ES-I3 (cell line): Measurements from ENCODE around the gene IPMK.

Experiments
- H3K36me3 ChIP-seq: 2 replicates; pipeline ENCODE4 v1.6.1; 2013; ENCODE audit warnings: mild to moderate bottlenecking, low read length, control low read depth, moderate library complexity; ENCODE audit not compliant: insufficient read depth
- H3K4me1 ChIP-seq: 2 replicates; pipeline ENCODE4 v1.6.1; 2013; ENCODE audit warnings: mild to moderate bottlenecking, control low read depth, low read length; ENCODE audit not compliant: insufficient read depth
- H3K9ac ChIP-seq: 2 replicates; pipeline ENCODE4 v1.6.1; 2013; ENCODE audit warnings: low read depth, mild to moderate bottlenecking, low read length, moderate library complexity
- H3K9me3 ChIP-seq: 2 replicates; pipeline ENCODE4 v1.6.1; 2013; ENCODE audit warnings: mild to moderate bottlenecking, low read length, moderate library complexity; ENCODE audit not compliant: control insufficient read depth, insufficient read depth

Gene IPMK

DNA sequence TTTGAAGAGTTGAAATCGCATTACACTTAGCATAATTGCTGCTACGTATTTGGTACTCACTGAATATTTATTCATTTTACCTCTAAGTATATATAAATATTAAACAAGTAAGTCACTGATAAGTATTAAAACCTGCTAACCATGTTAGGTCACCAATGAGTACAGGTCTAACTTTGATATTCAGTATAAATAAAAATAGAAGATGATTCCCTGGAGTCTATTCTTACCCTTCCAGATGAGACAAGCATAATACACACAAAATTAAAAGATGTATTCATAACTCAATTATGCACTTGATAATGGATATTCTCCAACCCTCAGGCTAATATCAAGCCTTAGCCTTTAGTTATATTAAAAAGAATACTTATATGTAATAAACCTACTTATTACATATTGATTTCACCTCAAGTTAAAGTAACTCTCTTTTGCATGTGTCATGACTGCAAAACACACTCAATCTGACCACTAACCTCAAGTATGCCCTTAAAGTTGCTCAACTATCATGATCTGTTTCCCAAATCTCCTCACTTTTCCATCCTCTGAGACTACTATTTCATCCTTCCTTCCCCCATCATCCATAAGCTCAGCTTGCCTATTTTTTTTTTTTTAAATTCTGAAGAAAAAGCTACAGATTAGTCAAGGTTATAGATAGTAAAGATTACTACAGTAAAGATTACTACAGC, 46.8 kb downstream of the IPMK start:
- no peaks in the 10 kb centered on the region for H3K9me3 ChIP-seq
- no peaks in the 10 kb centered on the region for H3K36me3 ChIP-seq
- H3K9ac ChIP-seq = no peak overlapping the region
- H3K4me1 ChIP-seq = no peaks in the 10 kb centered on the region

- Histone ChIP-seq H3K9ac (no peak overlapping the region), H3K9me3 (no peaks in the 10 kb centered on the region), H3K4me1 (no peaks in the 10 kb centered on the region), H3K36me3 (no peaks in the 10 kb centered on the region)
Observed at GRCh38 chr10:58219875-58220274, 47.8 kb downstream of the IPMK start.

DNA sequence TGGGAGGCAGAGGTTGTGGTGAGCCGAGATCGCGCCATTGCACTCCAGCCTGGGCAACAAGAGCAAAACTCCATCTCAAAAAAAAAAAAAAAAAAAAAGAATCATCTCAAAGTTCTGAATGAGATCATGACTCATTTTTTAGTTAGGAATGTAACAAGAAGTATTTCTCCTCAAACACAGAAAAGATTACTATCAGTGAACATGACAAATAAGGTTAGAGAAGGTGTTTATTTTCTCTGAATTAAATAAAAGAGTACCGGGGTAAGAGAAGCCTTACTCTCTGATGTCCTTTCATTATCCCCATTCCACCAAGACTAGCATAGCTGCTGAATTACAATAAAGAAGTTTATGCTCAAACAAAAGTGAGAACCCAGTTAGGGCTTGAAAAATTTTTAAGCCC, 50.1 kb downstream of the IPMK start:
- H3K36me3 ChIP-seq = no peaks in the 10 kb centered on the region
- no peak overlapping the region for H3K9ac ChIP-seq
- H3K4me1 ChIP-seq = no peaks in the 10 kb centered on the region
- H3K9me3 ChIP-seq = no peaks in the 10 kb centered on the region

GRCh38 chr10:58212622-58213021, 55.1 kb downstream of the IPMK start:
- no peaks in the 10 kb centered on the region for H3K36me3 ChIP-seq

DNA sequence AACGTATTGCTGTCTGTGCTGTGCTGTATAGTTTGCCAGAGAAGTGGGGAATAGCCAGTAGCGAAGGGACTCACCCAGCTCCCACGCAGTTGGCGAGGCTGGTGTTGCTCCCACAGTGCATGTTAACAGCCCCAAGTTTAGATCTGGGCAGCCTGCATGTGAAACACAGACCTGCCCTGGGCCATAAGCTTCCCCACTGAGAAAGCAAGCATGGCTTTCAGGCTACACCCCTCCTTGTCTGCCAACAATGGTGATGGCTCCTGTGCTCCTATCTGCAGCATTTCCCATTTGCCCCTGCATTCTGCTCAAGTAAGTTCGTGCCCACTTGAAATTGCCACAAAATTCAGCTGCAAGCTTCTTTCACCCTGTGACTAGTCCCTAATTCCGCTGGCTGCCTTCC, 57.5 kb downstream of the IPMK start:
- Histone ChIP-seq H3K9ac (no peak overlapping the region), H3K36me3 (no peaks in the 10 kb centered on the region), H3K9me3 (no peaks in the 10 kb centered on the region), H3K4me1 (peaks cover 9% of the 10 kb centered on the region; the same call in 1 of the 2 replicates)

More at GRCh38 chr10:58212622-58213021, 55.1 kb downstream of the IPMK start:
- no peak overlapping the region for H3K9ac ChIP-seq
- no peaks in the 10 kb centered on the region for H3K9me3 ChIP-seq
- H3K4me1 ChIP-seq = peaks cover 9% of the 10 kb centered on the region; the same call in 1 of the 2 replicates

DNA sequence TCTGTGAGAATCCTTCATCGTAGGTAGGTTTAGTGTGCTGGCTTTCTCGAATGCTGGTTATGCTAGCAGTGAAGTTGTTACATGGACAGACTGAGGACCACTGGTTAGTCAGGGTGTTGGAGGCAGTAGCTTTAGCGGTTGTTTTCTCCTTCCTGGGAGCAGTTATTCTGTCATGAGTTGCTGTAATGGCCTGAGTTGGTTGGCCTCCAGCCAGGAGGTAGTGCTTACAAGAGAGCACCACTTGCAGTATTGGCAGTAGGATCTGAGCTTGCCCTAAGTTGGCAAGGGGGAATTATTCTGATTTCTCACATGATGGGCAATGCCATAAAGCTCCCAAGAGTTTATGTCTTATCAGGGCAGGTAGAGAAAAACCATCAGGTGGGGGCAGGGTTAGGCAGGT, 58.0 kb downstream of the IPMK start:
- no peaks in the 10 kb centered on the region for H3K9me3 ChIP-seq
- peaks cover 9% of the 10 kb centered on the region; the same call in 1 of the 2 replicates for H3K4me1 ChIP-seq
- H3K36me3 ChIP-seq = no peaks in the 10 kb centered on the region
- no peak overlapping the region for H3K9ac ChIP-seq

- Histone ChIP-seq H3K9ac (no peak overlapping the region), H3K36me3 (no peaks in the 10 kb centered on the region), H3K9me3 (no peaks in the 10 kb centered on the region), H3K4me1 (peaks cover 9% of the 10 kb centered on the region; the same call in 1 of the 2 replicates)
Observed at GRCh38 chr10:58206251-58206650, 61.4 kb downstream of the IPMK start.

DNA sequence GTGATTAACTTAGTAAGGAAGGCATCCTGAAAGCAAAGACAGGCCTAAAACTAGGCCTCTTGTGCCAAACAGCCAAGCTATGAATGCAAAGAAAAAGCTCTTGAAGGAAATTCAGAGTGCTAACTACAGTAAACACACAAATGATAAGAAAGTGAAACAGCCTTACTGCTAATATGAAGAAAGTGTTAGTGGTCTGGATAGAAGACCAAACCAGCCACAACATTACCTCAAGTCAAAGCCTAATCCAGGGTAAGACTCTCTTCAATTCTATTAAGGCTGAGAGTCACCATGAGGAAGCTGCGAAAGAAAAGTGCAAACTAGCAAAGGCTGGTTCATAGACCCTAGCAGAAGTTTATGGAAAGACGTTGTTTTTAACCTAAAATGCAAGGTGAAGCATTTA, 66.0 kb downstream of the IPMK start:
- no peak overlapping the region for H3K9ac ChIP-seq

GRCh38 chr10:58189269-58189668, 78.4 kb downstream of the IPMK start:
- Histone ChIP-seq H3K9ac (no peak overlapping the region), H3K9me3 (no peaks in the 10 kb centered on the region), H3K36me3 (no peaks in the 10 kb centered on the region), H3K4me1 (0 out of 2 replicates have a peak, but pooled peaks cover 3% of the 10 kb centered on the region)

More for the DNA sequence above, 66.0 kb downstream of the IPMK start:
- Histone ChIP-seq H3K4me1 (no peaks in the 10 kb centered on the region), H3K36me3 (no peaks in the 10 kb centered on the region), H3K9me3 (no peaks in the 10 kb centered on the region)

GRCh38 chr10:58184120-58184670, 83.5 kb downstream of the IPMK start:
- no peaks in the 10 kb centered on the region for H3K36me3 ChIP-seq
- no peak overlapping the region for H3K9ac ChIP-seq
- H3K4me1 ChIP-seq = 0 out of 2 replicates have a peak, but pooled peaks cover 2% of the 10 kb centered on the region
- H3K9me3 ChIP-seq = no peaks in the 10 kb centered on the region

- Histone ChIP-seq H3K9ac (no peak overlapping the region), H3K36me3 (no peaks in the 10 kb centered on the region), H3K9me3 (no peaks in the 10 kb centered on the region), H3K4me1 (0 out of 2 replicates have a peak, but pooled peaks cover 4% of the 10 kb centered on the region)
Observed at GRCh38 chr10:58180666-58181065, 87.0 kb downstream of the IPMK start.

DNA sequence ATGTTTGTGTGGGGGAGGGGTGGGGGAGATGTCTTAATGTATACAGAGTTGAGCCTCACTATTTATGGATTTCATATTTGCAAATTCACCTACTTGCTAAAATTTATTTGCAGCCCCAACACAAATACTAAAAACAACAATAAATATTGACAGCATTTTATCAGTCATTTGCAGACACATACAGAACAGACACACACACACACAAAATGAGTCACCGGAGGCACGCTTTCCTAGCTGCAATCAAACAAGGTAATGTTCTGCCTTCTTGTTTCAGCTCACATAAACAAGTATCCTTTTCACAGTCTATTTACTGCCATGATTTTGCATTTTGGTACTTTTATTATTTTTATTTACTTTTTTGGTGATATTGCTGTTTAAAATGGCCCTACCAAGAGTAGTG, 88.5 kb downstream of the IPMK start:
- no peak overlapping the region for H3K9ac ChIP-seq
- no peaks in the 10 kb centered on the region for H3K36me3 ChIP-seq
- 0 out of 2 replicates have a peak, but pooled peaks cover 4% of the 10 kb centered on the region for H3K4me1 ChIP-seq
- no peaks in the 10 kb centered on the region for H3K9me3 ChIP-seq

DNA sequence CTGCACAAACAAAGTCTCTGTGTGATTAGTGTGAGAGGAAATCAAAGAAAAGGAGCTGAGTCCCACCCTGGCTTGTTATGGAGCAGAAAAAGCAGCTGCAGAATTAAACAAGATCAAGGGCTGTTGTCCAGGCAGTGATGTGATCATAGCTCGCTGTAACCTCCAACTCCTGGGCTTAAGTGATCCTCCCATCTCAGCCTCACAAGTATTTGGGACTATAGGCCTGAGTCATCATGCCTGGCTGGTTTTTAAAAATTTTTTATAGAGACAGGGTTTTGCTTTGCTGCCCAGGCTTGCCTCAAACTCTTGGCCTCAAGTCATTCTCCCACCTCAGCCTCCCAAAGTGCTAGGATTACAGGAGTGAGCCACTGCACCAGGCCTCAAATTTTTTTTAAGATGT, 88.9 kb downstream of the IPMK start:
- H3K36me3 ChIP-seq = no peaks in the 10 kb centered on the region
- H3K9me3 ChIP-seq = no peaks in the 10 kb centered on the region
- H3K4me1 ChIP-seq = 0 out of 2 replicates have a peak, but pooled peaks cover 4% of the 10 kb centered on the region
- H3K9ac ChIP-seq = no peak overlapping the region

- H3K4me1 ChIP-seq = 0 out of 2 replicates have a peak, but pooled peaks cover 4% of the 10 kb centered on the region
- no peaks in the 10 kb centered on the region for H3K36me3 ChIP-seq
- no peak overlapping the region for H3K9ac ChIP-seq
- no peaks in the 10 kb centered on the region for H3K9me3 ChIP-seq
Observed at GRCh38 chr10:58177362-58177947, 90.2 kb downstream of the IPMK start.
